B cell (primary cell): ENCODE data around the gene TOGARAM2. TPM values are rescaled to one million over a fixed set of nuclear protein-coding genes. Genes with fewer than 3 reads are reported as not detected.

Experiments used
- ATAC-seq: fragments of 200-7000 bp; cut with Tn5 transposase; one replicate; pipeline ENCODE4 v1.10.0; 2021; ENCODE audit warnings: low read depth, mild to moderate bottlenecking, moderate number of reproducible peaks, moderate library complexity
- CTCF ChIA-PET: fragments of 350-600 bp; sonication (Branson Sonifier 250); formaldehyde crosslinking; loops from one replicate; lab custom pipeline; 2021; ENCODE audit warnings: antibody characterized with exemption, inconsistent platforms; lab: Charles Lee
- POLR2A ChIA-PET: fragments of 350-600 bp; sonication (Branson Sonifier 250); formaldehyde crosslinking; loops from one replicate; lab custom pipeline; 2021; ENCODE audit warnings: antibody characterized with exemption; lab: Charles Lee
- DNase-seq: peaks from one replicate; pipeline ENCODE4 v3.0.0; 2013
- H2AFZ ChIP-seq: 2 replicates; pipeline ENCODE4 v1.6.1; 2012; ENCODE audit warnings: mild to moderate bottlenecking, low read depth, low read length; ENCODE audit not compliant: insufficient read depth, poor library complexity, severe bottlenecking
- H3K27ac ChIP-seq, 2 donors: 1 replicate in 1 of 2; 2 replicates in 1 of 2; pipeline ENCODE4 v1.5.1; 2012 to 2013; ENCODE audit warnings: low read length in 2 of 2, mild to moderate bottlenecking in 2 of 2, moderate library complexity in 1 of 2
- H3K27me3 ChIP-seq, 4 experiments: fragments of 200-600 bp in 1 of 4; sonication (generic) in 1 of 4; replicated peaks in 1 of 4; 1 replicate in 2 of 4; 2 replicates in 2 of 4; pipeline versions ENCODE4 v1.6.1 to v1.7.0; 2013 to 2016; ENCODE audit warnings: low read length in 3 of 4, mild to moderate bottlenecking in 2 of 4, mixed read lengths in 1 of 4, moderate library complexity in 1 of 4; ENCODE audit not compliant: insufficient read depth in 4 of 4, control insufficient read depth in 3 of 4; ENCODE audit errors: control extremely low read depth in 1 of 4
- H3K36me3 ChIP-seq, 2 experiments: replicated peaks in 1 of 2; 1 replicate in 1 of 2; 2 replicates in 1 of 2; pipeline versions ENCODE4 v1.6.1 to v1.7.1; 2013; ENCODE audit warnings: low read length in 1 of 2; ENCODE audit not compliant: insufficient read depth in 2 of 2, control insufficient read depth in 1 of 2; ENCODE audit errors: control extremely low read depth in 1 of 2, extremely low read depth in 1 of 2
- H3K4me1 ChIP-seq, 2 donors: fragments of 200-600 bp in 1 of 2; sonication (generic) in 1 of 2; 1 replicate in 1 of 2; 2 replicates in 1 of 2; pipeline versions ENCODE4 v1.5.1 to v1.6.1; 2013 to 2017; ENCODE audit warnings: low read length in 2 of 2; ENCODE audit not compliant: control insufficient read depth in 2 of 2, insufficient read depth in 2 of 2
- H3K4me2 ChIP-seq: replicated peaks from 2 replicates; pipeline ENCODE3; 2012; ENCODE audit warnings: mild to moderate bottlenecking, low read depth, low read length; ENCODE audit not compliant: poor library complexity, severe bottlenecking
- H3K4me3 ChIP-seq, 5 experiments: fragments of 200-600 bp in 1 of 5; sonication (generic) in 1 of 5; 1 replicate in 3 of 5; 2 replicates in 2 of 5; pipeline versions ENCODE4 v1.5.1 to v1.7.0; 2011 to 2016; ENCODE audit warnings: low read length in 4 of 5, mild to moderate bottlenecking in 4 of 5, low read depth in 2 of 5, control low read depth in 1 of 5, moderate library complexity in 1 of 5; ENCODE audit not compliant: insufficient read depth in 1 of 5; ENCODE audit errors: control extremely low read depth in 1 of 5, extremely low read depth in 1 of 5
- H3K79me2 ChIP-seq: fragments of 200-600 bp; sonication (generic); one replicate; pipeline ENCODE4 v1.6.0; 2016; ENCODE audit warnings: low read length; ENCODE audit not compliant: control insufficient read depth, insufficient read depth
- H3K9ac ChIP-seq: fragments of 200-600 bp; sonication (generic); 2 replicates; pipeline ENCODE4 v1.6.1; 2017; ENCODE audit warnings: mild to moderate bottlenecking, low read length, moderate library complexity
- H3K9me3 ChIP-seq, 3 donors: one replicate each; pipeline versions ENCODE4 v1.6.1 to v1.7.1; 2013; ENCODE audit warnings: low read length in 2 of 3; ENCODE audit not compliant: control insufficient read depth in 2 of 3, insufficient read depth in 1 of 3; ENCODE audit errors: control extremely low read depth in 1 of 3
- H4K20me1 ChIP-seq: 2 replicates; pipeline ENCODE4 v1.6.0; 2012; ENCODE audit warnings: mild to moderate bottlenecking, low read length; ENCODE audit not compliant: insufficient read depth, control insufficient read depth, poor library complexity, severe bottlenecking
- H3K27ac Mint-ChIP-seq: one replicate; pipeline ENCODE4 v1.8.0; 2021; ENCODE audit warnings: mixed read lengths
- H3K27me3 Mint-ChIP-seq: one replicate; pipeline ENCODE4 v1.8.0; 2021; ENCODE audit warnings: mixed read lengths
- H3K4me1 Mint-ChIP-seq: one replicate; pipeline ENCODE4 v1.8.0; 2021; ENCODE audit warnings: mixed read lengths
- H3K4me3 Mint-ChIP-seq: one replicate; pipeline ENCODE4 v1.8.0; 2021; ENCODE audit warnings: mixed read lengths
- H3K9me3 Mint-ChIP-seq: one replicate; pipeline ENCODE4 v1.8.0; 2022; ENCODE audit warnings: mixed read lengths; ENCODE audit not compliant: insufficient read depth
- CTCF ChIP-seq: fragments of 200-600 bp; IDR thresholded peaks from one replicate; pipeline ENCODE4 v1.8.0; 2022; ENCODE audit warnings: antibody characterized with exemption, mild to moderate bottlenecking
- EZH2 ChIP-seq: IDR thresholded peaks from 2 replicates; pipeline ENCODE4 v1.6.1; 2012; ENCODE audit warnings: borderline replicate concordance, low read depth, mild to moderate bottlenecking, moderate library complexity, low read length; ENCODE audit not compliant: insufficient read depth, poor library complexity, severe bottlenecking
- WGBS: methylation state at CpG from one replicate; pipeline ENCODE4 v1.1.5; 2013; ENCODE audit warnings: missing lambda C conversion rate; ENCODE audit not compliant: insufficient coverage; 5-methylcytosine and 5-hydroxymethylcytosine counted together
- intact Hi-C: fragments of 100-400 bp; cut with micrococcal nuclease; formaldehyde crosslinking; loops from one replicate; pipeline ENCODE4 v1.10.0; 2022
- polyA plus RNA-seq: library from polyadenylated mRNA; depleted of rRNA; stranded (reverse); fragments of >200 nt; gene quantifications from 2 replicates; pipeline ENCODE4 v1.2.3, GENCODE V29; 2012
- total RNA-seq, 2 donors: library from RNA; stranded (reverse); fragments of 120-200 nt in 1 of 2; gene quantifications; 1 replicate in 1 of 2; 2 replicates in 1 of 2; pipeline versions ENCODE4 v1.2.3 to v1.2.4, GENCODE V29; 2013 to 2022

The TOGARAM2 gene
- total and polyA plus RNA-seq, 2 donors (not counting 1 experiment from before 2014, with no cell fraction given), result 0.25 to 0.61 TPM

GRCh38 chr2:29023188-29023587, 42.1 kb downstream of the TOGARAM2 start:
- no peaks in the 10 kb centered on the region for H3K79me2 ChIP-seq
- Mint-ChIP-seq H3K9me3 (no peaks in the 10 kb centered on the region), H3K4me3 (no peak overlapping the region), H3K4me1 (no peaks in the 10 kb centered on the region), H3K27ac (no peak overlapping the region), H3K27me3 (no peaks in the 10 kb centered on the region)
- WGBS, result 91% methylated on average over 3 of the region's 4 CpGs
- ATAC-seq (no peak), DNase-seq (no peak)
- H3K4me1 ChIP-seq, result no peaks in the 10 kb centered on the region
- H3K27me3 ChIP-seq, result peaks cover 0 to 3% (median 0%) of the 10 kb centered on the region in 4 experiments
- no peak overlapping the region for H3K9ac ChIP-seq
- TF ChIP-seq CTCF (no peak), EZH2 (no peak)
- no peak overlapping the region for H3K27ac ChIP-seq
- no peak overlapping the region for H3K4me3 ChIP-seq
- no peaks in the 10 kb centered on the region for H3K36me3 ChIP-seq
- H3K9me3 ChIP-seq, result no peaks in the 10 kb centered on the region
- H4K20me1 ChIP-seq, result no peaks in the 10 kb centered on the region
- no peak overlapping the region for H2AFZ ChIP-seq
- no peak overlapping the region for H3K4me2 ChIP-seq
- ChIA-PET POLR2A (no interaction called here), CTCF (no interaction called here)
- intact Hi-C loops, result no loop called here

DNA sequence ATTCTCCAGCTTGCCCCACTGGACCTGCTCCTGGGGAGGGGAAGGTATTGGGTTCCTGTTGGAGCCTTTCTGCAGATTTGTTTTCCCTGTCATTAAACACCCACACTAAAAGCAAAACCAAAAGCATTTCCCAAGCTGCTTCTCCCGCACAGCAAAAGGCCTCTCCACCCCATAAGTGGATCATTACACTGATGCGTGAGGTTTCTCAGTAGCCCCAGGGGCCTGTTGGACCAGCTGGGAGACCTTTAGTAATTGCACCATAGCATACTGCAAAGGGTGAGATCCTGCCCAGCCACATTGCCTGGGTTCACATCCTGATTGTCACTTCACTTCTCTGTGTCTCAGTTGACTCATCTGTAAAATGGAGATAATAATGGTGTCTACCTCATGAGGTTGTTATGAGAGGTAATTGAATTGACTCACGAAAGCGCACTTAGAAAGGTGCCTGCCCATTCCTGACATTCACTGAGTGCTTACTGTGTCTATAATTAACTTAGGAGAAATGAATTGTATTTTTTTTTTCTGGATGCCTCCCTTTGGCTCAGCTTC, 43.9 kb downstream of the TOGARAM2 start:
- Histone ChIP-seq H3K9ac (no peak overlapping the region), H3K79me2 (no peaks in the 10 kb centered on the region), H2AFZ (no peak overlapping the region), H4K20me1 (no peaks in the 10 kb centered on the region), H3K9me3 (no peaks in the 10 kb centered on the region), H3K4me1 (no peaks in the 10 kb centered on the region), H3K36me3 (no peaks in the 10 kb centered on the region), H3K27ac (no peak overlapping the region), H3K4me2 (no peak overlapping the region), H3K27me3 (peaks cover 0 to 3% (median 0%) of the 10 kb centered on the region in 4 experiments), H3K4me3 (no peak overlapping the region)
- TF ChIP-seq CTCF, result no peak
- ChIA-PET CTCF (no interaction called here), POLR2A (no interaction called here)
- intact Hi-C loops, result no loop called here
- Mint-ChIP-seq H3K4me3 (no peak overlapping the region), H3K4me1 (no peaks in the 10 kb centered on the region), H3K27me3 (no peaks in the 10 kb centered on the region), H3K27ac (no peak overlapping the region), H3K9me3 (no peaks in the 10 kb centered on the region)
- WGBS, result 86% methylated on average over 2 of the region's 4 CpGs
- DNase-seq (no peak), ATAC-seq (no peak)
